GM18526 (cell line): Measurements from ENCODE around the gene MARCHF10.

ENCODE experiments used
- POLR2A ChIP-seq: IDR thresholded peaks from 3 replicates; pipeline ENCODE4 v1.6.1; 2011; ENCODE audit not compliant: insufficient read length; ENCODE audit errors: extremely low read depth

MARCHF10 gene, protein sequence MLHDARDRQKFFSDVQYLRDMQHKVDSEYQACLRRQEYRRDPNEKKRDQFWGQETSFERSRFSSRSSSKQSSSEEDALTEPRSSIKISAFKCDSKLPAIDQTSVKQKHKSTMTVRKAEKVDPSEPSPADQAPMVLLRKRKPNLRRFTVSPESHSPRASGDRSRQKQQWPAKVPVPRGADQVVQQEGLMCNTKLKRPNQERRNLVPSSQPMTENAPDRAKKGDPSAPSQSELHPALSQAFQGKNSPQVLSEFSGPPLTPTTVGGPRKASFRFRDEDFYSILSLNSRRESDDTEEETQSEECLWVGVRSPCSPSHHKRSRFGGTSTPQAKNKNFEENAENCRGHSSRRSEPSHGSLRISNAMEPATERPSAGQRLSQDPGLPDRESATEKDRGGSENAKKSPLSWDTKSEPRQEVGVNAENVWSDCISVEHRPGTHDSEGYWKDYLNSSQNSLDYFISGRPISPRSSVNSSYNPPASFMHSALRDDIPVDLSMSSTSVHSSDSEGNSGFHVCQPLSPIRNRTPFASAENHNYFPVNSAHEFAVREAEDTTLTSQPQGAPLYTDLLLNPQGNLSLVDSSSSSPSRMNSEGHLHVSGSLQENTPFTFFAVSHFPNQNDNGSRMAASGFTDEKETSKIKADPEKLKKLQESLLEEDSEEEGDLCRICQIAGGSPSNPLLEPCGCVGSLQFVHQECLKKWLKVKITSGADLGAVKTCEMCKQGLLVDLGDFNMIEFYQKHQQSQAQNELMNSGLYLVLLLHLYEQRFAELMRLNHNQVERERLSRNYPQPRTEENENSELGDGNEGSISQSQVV

DNA sequence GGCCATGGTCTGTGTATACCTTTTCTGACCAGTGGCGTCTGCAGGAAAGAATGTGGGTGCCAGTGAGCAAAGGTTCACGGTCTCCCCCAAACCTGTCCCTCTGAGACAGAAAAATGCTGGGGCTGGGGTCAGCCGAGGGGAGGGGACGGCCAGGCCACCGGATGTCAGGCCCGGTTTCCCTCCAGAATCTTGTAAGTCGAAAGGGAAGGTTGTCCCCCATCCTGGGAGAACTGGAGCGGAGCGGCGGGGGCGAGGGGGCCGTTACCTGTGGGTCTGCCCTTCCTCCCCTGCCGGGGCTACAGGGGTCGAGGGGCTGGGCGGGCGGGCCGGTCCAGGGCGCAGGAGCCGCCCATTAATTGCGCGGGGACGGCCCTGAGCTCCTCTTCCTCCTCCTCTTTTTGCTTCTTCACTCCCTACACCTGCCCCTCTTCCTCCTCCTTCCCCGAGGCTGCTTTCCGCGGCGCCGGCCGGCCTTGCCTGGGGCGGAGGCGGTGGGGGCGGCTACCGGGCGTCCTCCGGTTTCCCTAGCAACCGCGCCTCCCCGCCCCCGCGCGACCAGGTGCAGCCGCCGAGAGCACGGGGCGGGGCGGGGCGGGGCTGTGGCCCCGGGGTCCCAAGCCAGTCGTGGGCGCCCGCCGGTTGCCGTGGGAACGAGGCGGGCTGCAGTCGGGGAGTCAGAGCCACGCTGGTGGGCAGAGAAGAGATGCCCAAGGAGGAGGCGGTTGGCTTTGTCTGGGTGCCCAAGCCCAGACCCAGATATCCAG is at the start of gene MARCHF10:
MARCHF10 (minus strand) TSS at position 503 of the 764 bp plus-strand sequence. CDS start 6,579 bp downstream, outside the sequence.
- TF ChIP-seq POLR2A: no peak

DNA sequence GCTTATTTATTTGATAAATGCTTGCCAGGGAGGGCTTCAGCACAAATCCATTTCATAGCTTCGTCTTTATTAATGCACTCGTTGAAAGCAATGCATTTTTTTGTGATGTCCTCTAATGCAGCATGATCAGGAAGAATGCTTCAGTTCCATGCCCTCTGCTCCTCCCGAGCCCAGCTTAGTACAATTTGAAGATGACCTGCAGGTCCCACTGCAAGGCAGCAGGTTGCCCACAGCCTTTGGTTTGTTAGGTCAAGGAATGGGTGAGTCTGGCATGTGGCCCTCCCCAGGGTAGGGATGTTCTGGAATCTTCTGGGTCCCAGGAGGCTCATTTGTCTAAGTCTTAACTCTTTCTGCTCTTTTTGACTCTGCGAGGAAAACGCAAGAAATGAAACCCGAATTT is 49.4 kb upstream of the MARCHF10 start:
- no peak for TF ChIP-seq POLR2A

DNA sequence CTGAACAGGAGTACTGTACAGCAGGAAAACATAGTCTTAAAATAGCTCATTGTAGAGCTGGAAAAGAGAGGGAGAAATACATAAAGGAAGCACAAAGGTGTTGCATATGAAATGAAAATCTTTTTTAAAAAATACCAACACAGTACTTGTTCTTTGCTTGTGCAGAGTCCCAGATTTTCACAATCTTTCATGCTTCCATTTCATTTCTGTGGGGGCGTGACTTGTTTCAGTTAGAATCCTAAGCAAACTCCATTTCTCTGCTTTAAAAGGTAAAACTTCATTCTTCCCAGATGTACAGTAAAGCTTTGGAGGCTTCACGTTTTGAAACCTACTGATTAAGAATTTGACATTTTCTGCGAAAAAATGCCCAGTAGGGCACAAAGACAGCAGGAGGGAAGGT is 48.5 kb upstream of the MARCHF10 start:
- no peak for TF ChIP-seq POLR2A

DNA sequence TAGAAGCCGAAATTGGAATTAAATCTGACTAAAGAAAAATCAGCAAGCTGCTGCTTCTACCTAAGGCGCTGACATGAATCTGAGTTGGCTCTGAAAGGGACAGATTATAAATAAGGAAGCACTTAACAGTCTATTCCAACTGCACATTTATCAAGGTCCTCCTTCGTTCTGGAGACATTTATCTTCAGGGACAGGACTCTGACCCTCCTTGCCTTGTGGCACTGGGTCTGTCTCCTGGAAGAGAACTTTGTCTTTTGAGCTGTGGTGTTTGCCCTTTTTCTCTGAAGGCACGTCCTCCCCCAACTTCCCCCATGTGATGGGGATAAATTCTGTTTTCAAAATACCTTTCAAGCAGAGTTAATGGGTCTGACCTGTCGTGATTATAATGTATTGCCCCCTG is 47.0 kb upstream of the MARCHF10 start:
- TF ChIP-seq POLR2A: no peak

DNA sequence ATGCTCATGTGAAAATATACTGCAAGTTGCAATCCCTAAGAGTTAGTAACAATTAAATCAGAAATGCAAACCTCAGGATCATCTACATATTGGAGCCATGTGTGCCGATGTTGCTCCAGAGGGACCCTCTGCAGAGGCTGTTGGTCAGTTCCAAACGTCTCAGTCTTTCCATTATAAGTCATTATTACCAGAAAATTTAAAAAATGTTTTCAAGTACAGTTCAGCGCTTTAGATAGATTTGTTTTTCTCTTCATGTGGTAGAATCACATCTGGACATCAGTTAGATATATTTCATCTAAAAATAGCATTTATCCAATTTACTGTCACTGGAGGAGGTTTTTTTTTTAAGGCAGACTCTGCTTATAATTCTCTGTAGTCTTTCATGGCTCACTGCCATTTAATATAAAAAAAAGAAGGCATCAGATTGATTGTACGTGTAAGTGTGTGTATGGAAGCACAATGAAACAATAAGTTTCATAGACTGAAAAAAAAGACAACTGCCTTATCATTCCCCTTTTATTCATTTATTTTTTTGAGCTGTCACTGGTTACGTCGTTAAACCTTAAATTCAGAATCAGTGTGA is 46.1 kb upstream of the MARCHF10 start:
- TF ChIP-seq POLR2A: no peak

DNA sequence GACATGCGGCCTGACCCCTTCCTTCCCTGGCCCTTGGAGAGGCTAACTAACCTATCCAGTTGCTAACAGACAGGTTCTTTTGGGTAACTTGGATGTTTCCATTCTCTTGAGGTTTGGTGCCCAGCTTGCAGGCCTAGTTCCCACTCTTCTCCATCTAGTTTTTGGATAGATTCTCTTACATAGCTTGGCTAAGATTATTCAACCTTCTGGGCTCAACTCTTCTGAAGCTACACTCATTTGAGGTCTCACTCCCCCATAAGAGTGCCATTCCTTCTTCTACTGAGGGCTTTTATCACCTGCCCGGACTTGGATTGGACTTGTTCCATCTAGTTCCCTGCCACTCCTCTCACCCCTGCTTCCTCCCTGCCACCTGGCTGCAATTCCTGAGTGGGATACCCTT is 44.1 kb upstream of the MARCHF10 start:
- no peak for TF ChIP-seq POLR2A

DNA sequence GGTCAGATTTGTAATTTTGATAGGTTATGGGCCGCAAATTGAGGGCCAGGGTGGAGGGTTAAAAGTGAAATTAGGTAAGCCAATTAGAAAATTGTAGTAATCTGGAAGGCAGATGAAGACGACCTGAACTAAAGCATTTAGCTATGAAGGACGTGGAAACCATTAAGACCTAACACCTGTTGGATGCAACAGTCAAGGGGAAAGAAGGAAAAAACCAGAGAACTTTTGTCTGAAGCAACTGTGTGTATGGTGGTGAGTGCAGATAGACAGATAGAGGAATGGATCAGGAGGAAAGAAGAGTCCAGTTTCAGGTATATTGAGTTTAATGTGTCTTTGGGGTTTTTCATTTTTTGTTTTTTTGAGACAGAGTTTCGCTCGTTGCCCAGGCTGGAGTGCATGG is 40.2 kb upstream of the MARCHF10 start:
- no peak for TF ChIP-seq POLR2A

DNA sequence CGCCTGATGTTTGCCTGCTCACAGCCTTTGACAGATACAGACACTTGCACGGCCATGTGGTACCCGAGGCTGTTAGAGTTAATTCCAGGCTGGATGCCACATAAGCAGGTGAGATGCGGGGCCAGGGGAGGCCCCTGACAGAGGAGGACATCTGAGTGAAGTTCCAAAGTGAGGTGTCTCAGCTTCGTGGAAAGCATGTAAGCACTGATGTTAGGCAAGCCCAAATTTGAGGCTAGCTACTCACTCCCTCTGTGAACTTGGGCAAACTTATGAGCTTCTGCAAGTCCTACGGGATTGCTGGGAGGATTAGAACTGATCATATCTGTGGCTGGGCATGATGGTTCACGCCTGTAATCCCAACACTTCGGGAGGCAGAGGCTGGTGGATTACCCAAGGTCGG is 39.3 kb upstream of the MARCHF10 start:
- no peak for TF ChIP-seq POLR2A

DNA sequence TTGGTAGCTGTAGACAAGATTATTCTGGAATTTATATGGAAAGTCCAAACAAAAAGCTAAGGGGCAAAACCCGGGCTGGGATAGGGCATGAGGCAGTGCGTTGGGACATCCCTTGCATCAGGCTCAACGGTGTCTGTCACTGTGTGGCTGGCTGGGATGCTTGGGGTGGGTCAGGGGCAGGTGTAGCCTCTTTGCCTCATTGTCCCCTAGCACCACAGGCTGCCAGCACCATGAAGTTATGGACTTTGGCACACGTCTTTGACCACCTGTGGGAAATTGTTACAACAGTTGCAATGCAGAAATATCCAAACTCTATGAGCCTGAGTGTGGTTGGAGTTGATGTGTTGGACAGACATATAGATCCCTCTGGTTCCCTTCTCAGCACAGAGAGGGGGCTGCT is 32.8 kb upstream of the MARCHF10 start:
- TF ChIP-seq POLR2A: no peak

DNA sequence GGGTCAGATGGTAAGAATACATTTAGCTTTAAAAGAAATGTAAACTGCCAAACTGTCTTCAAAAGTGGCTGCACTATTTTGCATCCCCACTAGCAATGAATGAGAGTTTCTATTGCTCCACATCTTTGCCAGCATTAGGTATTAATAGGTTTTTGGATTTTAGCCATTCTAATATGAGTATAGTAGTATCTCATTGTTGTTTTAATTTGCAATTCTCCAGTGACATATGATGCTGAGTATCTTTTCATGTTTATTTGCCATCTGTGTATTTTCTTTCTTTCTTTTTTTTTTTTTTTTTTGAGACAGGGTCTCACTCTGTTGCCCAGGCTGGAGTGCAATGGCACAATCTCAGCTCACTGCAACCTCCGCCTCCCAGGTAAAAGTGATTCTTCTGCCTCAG is 24.3 kb upstream of the MARCHF10 start:
- TF ChIP-seq POLR2A: no peak

DNA sequence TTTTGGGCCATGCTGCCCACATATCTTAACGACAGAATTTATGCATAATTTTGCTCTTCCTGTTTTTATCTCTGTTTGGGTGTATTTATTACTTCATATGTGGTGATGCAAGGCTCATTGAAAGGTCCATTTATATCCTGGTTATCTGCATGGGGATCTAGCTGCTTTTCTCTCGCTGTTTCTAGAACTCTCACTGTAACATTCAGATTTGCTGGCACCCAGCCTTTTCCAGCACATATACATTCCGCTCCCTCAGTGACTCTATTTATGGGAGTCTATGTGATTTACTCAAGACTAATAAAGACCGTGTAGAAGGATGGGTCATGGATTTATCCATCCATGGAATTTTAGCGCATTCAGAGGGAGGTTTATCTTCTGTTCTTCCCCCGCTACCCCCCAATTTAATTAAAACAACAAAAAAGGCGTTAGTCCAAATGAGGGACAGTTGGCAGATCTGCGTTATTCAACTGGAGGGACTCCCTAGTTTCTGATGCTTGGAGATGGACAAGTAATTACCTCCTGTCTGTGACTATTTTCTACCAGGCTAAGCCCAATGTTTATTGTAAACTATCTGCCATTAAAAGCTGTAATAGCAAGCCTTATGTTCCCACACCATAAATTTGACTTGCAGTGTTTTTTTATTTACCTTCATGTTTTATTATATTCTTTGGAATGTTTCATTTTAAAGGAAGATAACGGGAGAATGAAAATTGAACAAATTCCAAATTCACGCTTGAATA is 19.8 kb upstream of the MARCHF10 start:
- TF ChIP-seq POLR2A: no peak

DNA sequence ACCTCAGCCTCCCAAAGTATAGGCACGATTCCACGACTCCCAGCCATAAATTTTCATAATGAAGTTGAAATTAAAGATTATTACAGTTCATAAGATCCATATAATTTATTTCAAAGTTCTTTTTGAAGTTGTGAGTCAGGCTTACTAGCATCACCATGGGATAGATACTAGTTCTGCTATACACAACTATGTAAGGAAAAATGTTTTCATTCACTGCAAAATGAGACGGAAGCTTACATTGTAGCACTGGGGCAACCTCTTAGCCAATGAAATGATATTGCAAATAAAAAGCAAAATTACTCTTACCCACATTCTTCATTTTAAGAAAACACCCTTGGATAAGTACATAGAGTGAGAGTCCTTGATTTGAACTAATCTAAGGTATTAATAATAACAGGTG is 18.8 kb upstream of the MARCHF10 start:
- TF ChIP-seq POLR2A: no peak

DNA sequence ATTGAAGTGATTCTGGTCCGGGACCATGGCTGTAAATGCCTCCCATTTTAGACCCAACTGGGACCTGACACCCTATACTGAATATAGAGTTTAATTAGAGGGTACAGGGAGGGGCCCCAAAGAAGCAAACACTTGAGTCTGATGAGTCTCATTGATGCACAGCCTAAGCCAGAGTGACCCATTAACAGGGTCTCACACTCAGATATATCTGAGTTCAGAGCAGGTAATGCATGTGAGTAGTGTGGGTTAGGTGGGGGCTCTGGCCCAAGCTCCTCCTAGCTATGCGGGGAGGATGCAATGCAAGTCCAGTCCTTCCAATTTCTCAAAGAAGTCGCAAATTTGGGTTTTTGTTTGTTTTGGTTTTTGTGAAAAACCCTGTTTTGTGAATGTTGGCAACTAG is 17.1 kb upstream of the MARCHF10 start:
- TF ChIP-seq POLR2A: no peak

DNA sequence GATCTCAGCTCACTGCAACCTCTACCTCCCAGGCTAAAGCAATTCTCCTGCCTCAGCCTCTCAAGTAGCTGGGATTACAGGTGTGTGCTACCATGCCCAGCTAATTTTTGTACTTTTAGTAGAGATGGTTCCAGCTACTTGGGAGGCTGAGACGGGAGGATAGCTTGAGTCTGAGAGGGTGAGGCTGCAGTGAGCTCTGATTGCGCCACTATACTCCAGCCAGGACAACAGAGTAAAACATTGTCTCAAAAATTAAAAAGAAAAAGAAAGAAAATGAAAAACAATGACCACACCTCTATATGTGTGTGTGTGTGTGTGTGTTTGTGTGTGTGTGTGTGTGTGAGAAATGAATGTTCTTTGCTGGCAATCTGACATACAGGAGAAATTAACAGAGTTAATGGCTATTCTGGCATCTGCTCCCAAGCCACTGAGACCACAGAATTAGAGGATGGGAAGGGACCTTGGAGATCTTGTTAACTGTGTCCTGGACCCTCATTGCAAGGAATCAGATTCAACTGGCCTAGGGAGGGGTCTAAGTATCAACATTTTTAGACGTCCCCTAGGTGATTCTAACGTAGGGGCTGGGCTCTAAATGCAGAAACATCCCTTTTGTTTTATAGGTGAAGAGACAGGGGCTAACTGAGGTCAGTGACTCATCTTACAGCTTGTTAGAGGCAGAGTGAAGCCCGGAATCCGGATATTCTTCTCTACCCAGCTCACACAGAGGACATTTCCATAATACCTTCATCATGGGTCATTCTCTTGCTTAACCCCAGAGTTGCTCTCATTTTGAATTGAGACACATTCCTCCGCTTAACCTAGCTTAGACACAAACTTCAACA is 16.4 kb upstream of the MARCHF10 start:
- no peak for TF ChIP-seq POLR2A
